NCI-H2029 (cell line): ENCODE results near the gene TEX53.
A peak's percentile ranks its signal among the peaks of the same experiment; 100 is the strongest.

ENCODE experiments used
- DNase-seq: peaks from one replicate; lab custom pipeline; 2025; lab: John Stamatoyannopoulos, UW

Gene TEX53

DNA sequence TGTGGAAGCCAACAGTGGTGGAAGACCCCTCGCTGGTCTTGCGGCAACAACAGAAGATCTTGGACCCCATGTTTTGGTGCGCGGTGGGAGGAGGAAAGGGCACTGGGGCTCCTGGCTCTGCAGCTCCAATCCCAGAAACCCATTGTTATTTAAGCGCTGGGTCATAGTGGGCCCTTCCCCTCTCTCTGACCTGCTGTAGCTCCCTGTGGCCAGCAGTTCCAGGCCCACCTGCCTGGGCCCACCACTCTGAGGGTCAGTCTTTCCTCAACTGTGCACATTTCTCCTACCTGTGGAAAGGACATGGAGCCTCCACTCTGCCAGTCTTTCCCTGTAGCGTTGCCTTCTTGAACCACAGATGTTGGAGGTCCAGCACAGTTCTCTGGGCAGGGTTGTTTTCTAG, at the start of gene TEX53:
TEX53 (minus strand) TSS at position 101 of the 400 bp plus-strand sequence; CDS start at position 70, 31 bp downstream.
- DNase-seq, result no peak

DNA sequence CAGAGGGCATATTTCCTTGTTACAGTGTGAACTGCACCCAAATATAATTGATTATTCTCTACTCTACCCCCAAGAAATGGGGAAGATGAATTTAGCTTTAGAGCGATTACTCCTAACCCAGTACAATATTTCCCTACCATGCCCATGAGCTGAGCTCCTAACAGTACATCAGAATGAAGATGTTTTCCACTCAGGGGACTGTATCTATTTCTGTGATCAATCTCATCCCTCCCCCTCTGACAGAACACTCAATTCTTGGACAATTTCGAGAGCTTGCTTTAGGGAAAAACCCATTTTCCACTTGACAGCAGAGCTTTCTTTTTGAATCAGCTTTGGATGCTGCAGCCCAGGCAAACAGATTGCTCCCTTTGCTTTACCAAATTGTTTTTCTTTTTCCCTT, 49.1 kb upstream of the TEX53 start:
- DNase-seq, result no peak

DNA sequence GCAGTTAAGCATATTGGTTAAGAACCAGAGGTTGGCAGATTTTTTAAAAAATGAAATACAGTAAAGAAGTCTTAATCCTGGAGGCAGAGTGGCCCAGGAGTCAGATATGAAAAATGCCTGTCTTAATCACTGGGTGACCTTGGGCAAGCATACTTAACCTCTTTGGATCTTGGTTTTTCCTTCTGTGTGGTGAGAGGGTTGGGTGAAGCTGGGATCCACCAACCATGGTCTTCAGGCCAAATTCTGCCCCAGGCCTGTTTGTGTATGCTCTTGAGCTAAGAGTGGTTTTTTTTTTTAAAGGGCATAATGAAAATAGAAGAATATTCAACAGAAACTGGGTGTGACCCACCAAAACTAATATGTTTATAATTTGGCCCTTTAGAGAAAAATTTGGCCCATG, 44.4 kb upstream of the TEX53 start:
- DNase-seq, result no peak

GRCh38 chr9:114697951-114698351, 40.3 kb upstream of the TEX53 start:
- no peak for DNase-seq

GRCh38 chr9:114696814-114697544, 39.4 kb upstream of the TEX53 start:
- DNase-seq, result no peak

GRCh38 chr9:114695948-114696347, 38.3 kb upstream of the TEX53 start:
- DNase-seq, result no peak

- DNase-seq, result no peak
Observed at GRCh38 chr9:114694719-114695269, 37.2 kb upstream of the TEX53 start.

DNA sequence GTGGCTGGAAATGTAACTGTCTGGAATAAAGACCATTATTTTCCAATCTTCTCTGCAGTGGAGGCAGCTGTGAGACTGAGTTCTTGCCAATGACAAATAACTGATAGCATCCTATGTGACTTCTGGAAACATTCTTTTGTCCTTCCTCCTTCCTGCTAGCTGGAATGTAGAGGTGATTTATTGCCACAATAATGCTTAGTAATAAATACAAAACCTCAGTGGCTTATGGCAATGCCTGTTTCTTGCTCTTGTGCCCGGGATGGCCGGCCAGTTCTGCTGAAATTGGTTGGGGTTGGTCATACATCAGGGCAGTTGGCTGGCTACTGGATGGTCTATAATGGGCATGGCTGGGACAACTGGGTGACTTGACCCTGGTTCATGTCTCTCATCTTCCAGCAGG, 36.5 kb upstream of the TEX53 start:
- no peak for DNase-seq

- no peak for DNase-seq
Observed at GRCh38 chr9:114693248-114693855, 35.7 kb upstream of the TEX53 start.

DNA sequence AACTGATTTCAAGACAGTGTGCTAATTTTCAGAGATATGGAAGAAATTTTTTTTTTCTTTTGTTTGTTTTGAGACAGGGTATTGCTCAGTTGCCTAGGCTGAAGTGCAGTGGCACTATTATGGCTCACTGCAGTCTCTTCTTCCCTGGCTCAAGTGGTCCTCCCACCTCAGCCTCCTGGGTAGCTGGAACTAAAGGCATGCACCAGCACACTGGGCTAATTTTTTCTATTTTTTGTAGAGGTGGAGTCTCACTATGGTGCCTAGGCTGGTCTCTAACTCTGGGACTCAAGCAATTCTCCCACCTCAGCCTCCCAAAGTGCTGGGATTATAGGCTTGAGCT, 34.3 kb upstream of the TEX53 start:
- no peak for DNase-seq

DNA sequence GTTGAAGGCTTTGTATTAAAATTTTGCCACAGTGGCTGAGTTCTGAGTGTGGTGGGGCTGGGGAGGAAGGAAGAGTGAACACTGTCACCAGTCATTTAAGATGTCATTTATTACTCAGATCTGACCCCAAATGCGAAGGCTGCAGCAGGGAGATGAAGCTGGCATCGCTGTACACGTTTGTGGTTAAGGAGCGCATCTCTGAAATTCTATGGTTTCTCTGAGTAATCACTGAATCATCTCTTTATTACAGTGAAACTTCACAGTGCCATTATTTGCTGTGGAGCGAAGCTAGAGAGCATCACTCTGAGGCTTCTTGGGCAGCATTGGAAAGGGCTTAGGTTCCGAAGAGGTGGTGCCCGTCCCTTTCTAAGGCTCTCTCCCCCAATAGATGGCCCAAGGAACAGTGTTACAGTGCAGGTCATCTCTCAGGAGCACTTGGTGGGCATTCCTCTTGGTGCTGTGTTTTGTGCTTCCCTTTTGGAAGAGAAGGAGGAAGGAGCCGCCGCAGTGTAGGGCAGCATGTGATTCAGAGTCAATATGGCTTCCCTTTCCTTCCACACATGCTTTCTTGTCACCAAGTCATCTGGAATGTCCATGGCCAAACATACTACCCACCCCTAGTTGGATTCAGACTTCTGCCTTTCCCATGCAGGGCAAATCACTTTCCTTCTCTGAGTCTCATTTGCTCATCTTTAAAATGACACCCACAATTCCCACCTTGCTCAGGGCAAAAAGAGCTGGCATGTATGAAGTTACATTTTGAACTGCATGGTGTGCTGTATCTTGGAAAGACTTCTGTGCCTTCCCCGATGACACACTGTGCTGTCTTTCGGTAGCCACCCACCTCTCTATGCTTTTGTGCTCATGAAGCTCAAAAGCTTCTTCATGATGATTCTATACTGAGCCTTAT, 33.7 kb upstream of the TEX53 start:
- DNase-seq, result no peak

DNA sequence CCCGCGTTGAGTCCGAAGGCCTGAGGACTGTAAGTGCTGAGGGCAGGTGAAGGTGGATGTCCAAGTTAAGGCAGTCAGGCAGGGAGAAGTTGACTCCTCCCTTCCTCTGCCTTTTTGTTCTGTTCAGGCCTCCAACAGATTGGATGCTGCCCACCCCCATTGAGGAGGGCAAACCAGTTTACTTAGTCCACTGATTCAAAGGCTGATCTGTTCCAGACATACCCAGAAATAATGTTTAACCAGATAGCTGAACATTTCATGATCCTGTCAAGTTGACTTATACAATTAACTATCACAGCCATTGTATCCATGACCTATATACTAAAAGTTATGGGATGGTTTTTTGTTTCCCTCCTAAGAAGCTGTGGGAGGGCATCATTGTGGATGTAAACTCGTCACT, 32.7 kb upstream of the TEX53 start:
- no peak for DNase-seq

DNA sequence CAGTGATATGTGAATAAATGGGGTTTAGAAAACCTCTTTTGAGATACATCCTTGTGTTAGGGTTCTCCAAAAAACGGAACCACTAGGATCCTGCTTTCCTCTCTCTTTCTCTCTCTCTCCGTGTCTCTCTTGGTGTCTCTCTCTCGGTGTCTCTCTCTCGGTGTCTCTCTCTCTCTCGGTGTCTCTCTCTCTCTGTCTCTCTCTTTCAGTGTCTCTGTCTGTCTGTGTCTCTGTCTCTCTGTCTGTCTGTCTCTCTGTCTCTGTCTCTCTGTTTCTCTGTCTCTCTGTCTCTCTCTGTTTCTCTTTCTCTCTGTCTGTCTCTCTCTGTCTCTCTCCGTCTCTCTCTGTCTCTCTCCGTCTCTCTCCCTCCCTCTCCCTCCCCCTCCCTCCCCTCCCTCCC, 32.2 kb upstream of the TEX53 start:
- DNase-seq, result no peak

DNA sequence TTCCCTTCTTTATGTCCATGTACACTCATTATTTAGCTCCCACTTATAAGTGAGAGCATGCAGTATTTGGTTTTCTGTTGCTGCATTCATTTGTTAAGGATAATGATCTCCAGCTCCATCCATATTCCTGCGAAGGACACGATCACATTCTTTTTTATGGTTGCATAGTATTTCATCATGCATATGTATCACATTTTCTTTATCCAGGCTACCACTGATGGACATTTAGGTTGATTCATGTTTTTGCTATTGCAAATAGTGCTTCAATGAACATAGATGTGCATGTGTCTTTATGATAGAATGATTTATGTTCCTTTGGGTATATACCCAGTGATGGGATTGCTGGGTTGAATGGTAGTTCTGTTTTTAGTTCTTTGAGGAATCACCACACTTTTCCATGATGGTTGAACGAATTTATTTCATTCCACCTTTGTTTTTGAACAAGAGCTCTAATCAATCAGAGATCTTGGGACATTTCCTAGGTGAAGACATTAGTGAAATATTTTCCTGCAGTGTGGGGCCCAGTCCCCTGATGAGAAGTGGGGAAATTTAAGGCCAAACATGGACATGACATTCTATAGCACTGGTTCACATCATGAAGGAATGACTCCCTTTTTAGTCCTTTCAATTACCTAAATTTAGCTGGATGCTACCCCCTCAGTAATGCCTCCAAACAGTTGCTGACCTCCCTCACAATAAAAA, 31.5 kb upstream of the TEX53 start:
- no peak for DNase-seq

GRCh38 chr9:114688379-114688778, 30.8 kb upstream of the TEX53 start:
- DNase-seq, result no peak

DNA sequence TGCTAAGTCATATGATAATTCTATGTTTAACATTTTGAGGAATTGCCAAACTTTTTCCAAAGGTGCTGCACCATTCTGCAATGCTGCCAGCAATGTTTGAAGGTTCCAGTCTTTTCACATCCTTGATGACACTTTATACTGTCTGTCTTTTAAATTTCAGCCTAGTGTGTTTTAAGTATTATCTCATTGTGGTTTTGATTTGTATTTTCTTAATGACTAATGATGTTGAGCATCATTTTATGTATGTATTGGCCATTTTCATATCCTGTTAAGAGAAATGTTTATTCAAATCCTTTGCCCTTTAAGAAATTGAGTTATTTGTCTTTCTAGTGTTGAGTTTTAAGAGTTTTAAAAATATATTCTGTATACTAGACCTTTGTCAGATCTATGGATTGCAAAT, 29.4 kb upstream of the TEX53 start:
- DNase-seq, result no peak

GRCh38 chr9:114685951-114686350, 28.3 kb upstream of the TEX53 start:
- no peak for DNase-seq

GRCh38 chr9:114684036-114684435, 26.4 kb upstream of the TEX53 start:
- DNase-seq, result no peak

GRCh38 chr9:114682846-114683245, 25.2 kb upstream of the TEX53 start:
- no peak for DNase-seq

GRCh38 chr9:114681594-114682332, 24.2 kb upstream of the TEX53 start, which contains the start of gene TEX48:
TEX48 (minus strand) TSS chr9:114682192; CDS start chr9:114671723, 10,469 bp downstream.
- peak; percentile 13 for DNase-seq
